ENCODE results near the gene OR2AP1.
"Not testable (repeated sequence)": the region's sequence is repeated elsewhere in the genome, so short reads cannot be mapped to it uniquely, and the experiment has no call there.

Gene OR2AP1

DNA sequence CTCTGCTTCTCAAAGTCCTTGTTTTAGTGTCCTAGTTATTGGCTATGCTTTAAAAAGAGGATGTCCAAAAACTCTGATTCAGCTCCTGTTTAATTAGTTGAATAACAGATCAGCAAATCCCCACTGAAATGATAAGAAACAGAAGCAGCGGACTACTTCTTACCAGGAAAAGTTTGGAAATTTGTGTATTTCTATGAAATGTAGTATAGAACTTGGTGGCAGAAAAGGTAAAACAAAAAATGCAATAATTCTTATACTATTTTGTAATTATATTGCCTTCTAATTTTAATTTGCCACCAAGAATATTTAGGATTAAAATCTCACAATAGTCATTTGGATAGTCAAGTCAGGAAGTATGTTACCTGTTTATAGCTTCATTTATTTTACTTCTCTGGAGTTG is at the start of gene OR2AP1:
OR2AP1 (plus strand) TSS at position 301 of the 400 bp plus-strand sequence. CDS start 1,947 bp downstream, outside the sequence.
- TF ChIP-seq, protein P1, sequence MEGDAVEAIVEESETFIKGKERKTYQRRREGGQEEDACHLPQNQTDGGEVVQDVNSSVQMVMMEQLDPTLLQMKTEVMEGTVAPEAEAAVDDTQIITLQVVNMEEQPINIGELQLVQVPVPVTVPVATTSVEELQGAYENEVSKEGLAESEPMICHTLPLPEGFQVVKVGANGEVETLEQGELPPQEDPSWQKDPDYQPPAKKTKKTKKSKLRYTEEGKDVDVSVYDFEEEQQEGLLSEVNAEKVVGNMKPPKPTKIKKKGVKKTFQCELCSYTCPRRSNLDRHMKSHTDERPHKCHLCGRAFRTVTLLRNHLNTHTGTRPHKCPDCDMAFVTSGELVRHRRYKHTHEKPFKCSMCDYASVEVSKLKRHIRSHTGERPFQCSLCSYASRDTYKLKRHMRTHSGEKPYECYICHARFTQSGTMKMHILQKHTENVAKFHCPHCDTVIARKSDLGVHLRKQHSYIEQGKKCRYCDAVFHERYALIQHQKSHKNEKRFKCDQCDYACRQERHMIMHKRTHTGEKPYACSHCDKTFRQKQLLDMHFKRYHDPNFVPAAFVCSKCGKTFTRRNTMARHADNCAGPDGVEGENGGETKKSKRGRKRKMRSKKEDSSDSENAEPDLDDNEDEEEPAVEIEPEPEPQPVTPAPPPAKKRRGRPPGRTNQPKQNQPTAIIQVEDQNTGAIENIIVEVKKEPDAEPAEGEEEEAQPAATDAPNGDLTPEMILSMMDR (IDR thresholded peaks at IDR 0.05; ENCODE audit: borderline replicate concordance, control extremely low read depth, extremely low read depth, insufficient read depth, missing control alignments) = no peak

GRCh38 chr12:55548235-55548634 is 24.0 kb upstream of the OR2AP1 start:
- DNase-seq (ENCODE audit: low spot score); in situ Hi-C loops (cut with MboI; ENCODE audit: low sequenced_read_pairs, unreplicated experiment): not testable (repeated sequence)

More for the DNA sequence above, at the start of gene OR2AP1:
- DNase-seq (ENCODE audit: low spot score) = no peak
- in situ Hi-C loops (cut with MboI; ENCODE audit: low sequenced_read_pairs, unreplicated experiment) = no loop called here

- TF ChIP-seq, protein P1 (IDR thresholded peaks at IDR 0.05; ENCODE audit: borderline replicate concordance, control extremely low read depth, extremely low read depth, insufficient read depth, missing control alignments) = no peak
- in situ Hi-C loops (cut with MboI; ENCODE audit: low sequenced_read_pairs, unreplicated experiment) = no loop called here
- DNase-seq (ENCODE audit: low spot score) = no peak
Measured at GRCh38 chr12:55548756-55549155, 23.5 kb upstream of the OR2AP1 start.

DNA sequence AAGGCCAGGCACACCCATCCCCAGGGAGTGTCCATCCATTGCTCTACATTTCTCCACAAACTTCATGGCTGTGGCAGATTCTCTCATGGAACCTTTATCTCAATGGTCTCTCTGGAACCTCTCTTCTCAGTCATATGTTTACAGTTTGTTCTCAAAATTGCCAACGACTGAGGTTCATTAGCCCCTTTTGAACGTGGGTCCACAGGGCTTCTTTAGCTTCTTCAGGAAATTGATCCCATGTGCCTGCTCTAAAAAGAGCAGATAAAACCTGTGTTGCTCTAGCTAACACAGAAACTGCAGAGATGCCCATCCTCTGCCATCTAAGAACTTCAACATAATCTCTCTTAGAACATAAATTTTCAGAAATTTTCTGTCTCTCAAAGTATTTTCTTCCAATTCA is 23.0 kb upstream of the OR2AP1 start, which contains the start of gene OR6C4:
OR6C4 (plus strand) TSS at position 301 of the 400 bp plus-strand sequence. CDS start 1,625 bp downstream, outside the sequence.
- TF ChIP-seq, protein P1 (IDR thresholded peaks at IDR 0.05; ENCODE audit: borderline replicate concordance, control extremely low read depth, extremely low read depth, insufficient read depth, missing control alignments) = no peak
- no peak for DNase-seq (ENCODE audit: low spot score)
- in situ Hi-C loops (cut with MboI; ENCODE audit: low sequenced_read_pairs, unreplicated experiment) = no loop called here

DNA sequence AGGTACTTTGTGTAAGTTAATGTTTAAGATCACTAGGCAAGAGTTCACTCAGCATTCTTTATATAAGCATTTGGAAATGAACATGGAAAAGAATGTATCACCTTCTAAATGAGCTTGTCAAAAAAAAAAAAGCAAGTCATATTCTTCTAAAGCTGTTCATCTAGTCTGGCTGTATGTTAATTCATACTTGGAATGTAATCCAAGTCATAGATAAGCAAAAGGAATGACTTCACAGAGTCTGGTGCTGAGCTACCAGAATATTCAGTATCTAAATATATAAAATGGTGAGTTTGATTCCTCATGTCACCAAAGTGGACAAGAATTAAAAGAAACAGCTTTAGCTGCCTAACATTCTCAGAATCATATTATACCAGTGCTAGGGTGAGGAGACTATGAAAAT is 18.0 kb upstream of the OR2AP1 start:
- in situ Hi-C loops (cut with MboI; ENCODE audit: low sequenced_read_pairs, unreplicated experiment) = no loop called here
- TF ChIP-seq, protein P1 (IDR thresholded peaks at IDR 0.05; ENCODE audit: borderline replicate concordance, control extremely low read depth, extremely low read depth, insufficient read depth, missing control alignments) = no peak
- no peak for DNase-seq (ENCODE audit: low spot score)

DNA sequence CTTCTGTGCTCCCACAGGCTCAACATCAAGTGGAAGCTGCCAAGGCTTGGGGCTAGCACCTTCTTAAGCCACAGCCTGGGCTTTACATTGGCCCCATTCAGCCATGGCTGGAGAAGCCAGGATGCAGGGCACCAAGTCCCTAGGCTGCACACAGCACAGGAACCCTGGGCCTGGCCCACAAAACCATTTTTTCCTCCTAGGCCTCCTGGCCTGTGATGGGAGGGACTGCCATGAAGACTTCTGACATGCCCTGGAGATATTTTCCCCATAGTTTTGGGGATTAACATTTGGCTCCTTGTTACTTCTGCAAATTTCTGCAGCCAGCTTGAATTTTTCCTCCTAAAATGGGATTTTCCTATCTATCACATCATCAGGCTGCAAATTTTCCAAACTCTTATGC is 2.2 kb upstream of the OR2AP1 start:
- in situ Hi-C loops (cut with MboI; ENCODE audit: low sequenced_read_pairs, unreplicated experiment); DNase-seq (ENCODE audit: low spot score): not testable (repeated sequence)

DNA sequence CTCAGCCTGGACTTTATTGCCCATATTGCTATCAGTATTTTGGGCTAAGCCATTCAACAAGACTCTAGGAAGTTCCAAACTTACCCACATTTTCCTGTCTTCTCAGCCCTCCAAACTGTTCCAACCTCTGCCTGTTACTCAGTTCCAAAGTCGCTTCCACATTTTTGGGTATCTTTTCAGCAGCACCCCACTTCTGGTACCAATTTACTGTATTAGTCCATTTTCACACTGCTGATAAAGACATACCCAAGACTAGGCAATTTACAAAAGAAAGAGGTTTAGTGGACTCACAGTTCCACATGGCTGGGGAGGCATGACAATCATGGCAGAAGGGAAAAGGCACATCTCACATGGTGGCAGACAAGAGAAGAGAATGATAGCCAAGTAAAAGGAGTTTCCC is 1.6 kb upstream of the OR2AP1 start:
- DNase-seq (ENCODE audit: low spot score); in situ Hi-C loops (cut with MboI; ENCODE audit: low sequenced_read_pairs, unreplicated experiment): not testable (repeated sequence)

DNA sequence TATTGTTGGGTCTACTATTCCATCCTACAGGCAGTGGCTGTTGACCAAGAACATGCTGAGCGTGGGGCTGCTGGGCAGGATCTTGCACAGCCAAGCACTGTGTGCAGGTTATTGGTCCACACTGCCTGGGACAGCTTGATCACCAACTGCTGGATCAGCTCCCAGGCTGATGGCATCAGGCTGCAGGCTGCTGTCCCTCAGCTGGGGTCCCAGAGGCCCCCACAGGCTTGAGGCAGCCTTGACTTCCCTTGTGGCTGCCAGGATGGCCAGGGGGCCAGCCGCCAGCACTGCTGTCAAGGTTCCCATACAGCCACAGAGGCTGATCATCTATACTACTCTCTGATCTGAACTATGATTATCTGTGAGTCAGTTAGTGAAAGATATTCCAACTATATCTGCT is 9.8 kb downstream of the OR2AP1 start:
- TF ChIP-seq, protein P1 (IDR thresholded peaks at IDR 0.05; ENCODE audit: borderline replicate concordance, control extremely low read depth, extremely low read depth, insufficient read depth, missing control alignments) = no peak
- in situ Hi-C loops (cut with MboI; ENCODE audit: low sequenced_read_pairs, unreplicated experiment) = no loop called here
- no peak for DNase-seq (ENCODE audit: low spot score)
